ENCODE measurements around the gene TSC22D4. TPM values are rescaled to one million over a fixed set of nuclear protein-coding genes. Genes with fewer than 3 reads are reported as not detected.

Gene TSC22D4
- total RNA-seq, 2 experiments from 2014 or later, result 92.6 to 94.2 TPM

DNA sequence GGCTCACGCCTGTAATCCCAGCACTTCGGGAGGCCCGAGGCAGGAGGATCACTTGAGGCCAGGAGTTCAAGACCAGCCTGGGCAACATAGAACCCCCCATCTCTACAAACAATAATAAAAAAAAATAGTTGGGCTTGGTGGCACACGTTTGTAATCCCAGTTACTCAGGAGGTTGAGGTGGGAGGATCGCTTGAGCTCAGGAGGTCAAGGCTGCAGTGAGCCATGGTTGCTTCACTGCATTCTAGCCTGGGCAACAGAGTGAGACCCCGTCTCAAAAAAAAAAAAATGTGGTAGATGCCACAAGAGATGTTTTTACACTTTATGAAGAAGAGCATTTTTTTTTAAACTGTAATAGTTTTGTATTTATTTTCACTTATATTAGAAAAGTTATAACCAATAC is 17.5 kb upstream of the TSC22D4 start:
- no peaks in the 10 kb centered on the region for H3K27me3 Mint-ChIP-seq
- H3K27ac Mint-ChIP-seq, result no peak overlapping the region
- ATAC-seq, result no peak
- no peaks in the 10 kb centered on the region for H3K36me3 Mint-ChIP-seq (ENCODE audit: low read depth)
- POLR2A ChIA-PET, result interaction anchor here (0.6 kb wide), 1 partner anchor 71 kb away, joined by 3 read pairs; no protein-coding TSS in a partner anchor
- intact Hi-C loops (cut with micrococcal nuclease), result no loop called here
- TF ChIP-seq, protein P1, sequence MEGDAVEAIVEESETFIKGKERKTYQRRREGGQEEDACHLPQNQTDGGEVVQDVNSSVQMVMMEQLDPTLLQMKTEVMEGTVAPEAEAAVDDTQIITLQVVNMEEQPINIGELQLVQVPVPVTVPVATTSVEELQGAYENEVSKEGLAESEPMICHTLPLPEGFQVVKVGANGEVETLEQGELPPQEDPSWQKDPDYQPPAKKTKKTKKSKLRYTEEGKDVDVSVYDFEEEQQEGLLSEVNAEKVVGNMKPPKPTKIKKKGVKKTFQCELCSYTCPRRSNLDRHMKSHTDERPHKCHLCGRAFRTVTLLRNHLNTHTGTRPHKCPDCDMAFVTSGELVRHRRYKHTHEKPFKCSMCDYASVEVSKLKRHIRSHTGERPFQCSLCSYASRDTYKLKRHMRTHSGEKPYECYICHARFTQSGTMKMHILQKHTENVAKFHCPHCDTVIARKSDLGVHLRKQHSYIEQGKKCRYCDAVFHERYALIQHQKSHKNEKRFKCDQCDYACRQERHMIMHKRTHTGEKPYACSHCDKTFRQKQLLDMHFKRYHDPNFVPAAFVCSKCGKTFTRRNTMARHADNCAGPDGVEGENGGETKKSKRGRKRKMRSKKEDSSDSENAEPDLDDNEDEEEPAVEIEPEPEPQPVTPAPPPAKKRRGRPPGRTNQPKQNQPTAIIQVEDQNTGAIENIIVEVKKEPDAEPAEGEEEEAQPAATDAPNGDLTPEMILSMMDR (IDR thresholded peaks at IDR 0.05), result no peak
- CTCF ChIA-PET, result interaction anchor here (0.6 to 2.6 kb wide), 5 partner anchors 14 to 252 kb away, joined by 3 to 11 read pairs (median 4); no protein-coding TSS in a partner anchor
- no peaks in the 10 kb centered on the region for H3K9me3 Mint-ChIP-seq
- no peak overlapping the region for H3K4me3 Mint-ChIP-seq
- DNase-seq, result no peak
- peaks cover 8% of the 10 kb centered on the region for H3K4me1 Mint-ChIP-seq (ENCODE audit: low read depth)

DNA sequence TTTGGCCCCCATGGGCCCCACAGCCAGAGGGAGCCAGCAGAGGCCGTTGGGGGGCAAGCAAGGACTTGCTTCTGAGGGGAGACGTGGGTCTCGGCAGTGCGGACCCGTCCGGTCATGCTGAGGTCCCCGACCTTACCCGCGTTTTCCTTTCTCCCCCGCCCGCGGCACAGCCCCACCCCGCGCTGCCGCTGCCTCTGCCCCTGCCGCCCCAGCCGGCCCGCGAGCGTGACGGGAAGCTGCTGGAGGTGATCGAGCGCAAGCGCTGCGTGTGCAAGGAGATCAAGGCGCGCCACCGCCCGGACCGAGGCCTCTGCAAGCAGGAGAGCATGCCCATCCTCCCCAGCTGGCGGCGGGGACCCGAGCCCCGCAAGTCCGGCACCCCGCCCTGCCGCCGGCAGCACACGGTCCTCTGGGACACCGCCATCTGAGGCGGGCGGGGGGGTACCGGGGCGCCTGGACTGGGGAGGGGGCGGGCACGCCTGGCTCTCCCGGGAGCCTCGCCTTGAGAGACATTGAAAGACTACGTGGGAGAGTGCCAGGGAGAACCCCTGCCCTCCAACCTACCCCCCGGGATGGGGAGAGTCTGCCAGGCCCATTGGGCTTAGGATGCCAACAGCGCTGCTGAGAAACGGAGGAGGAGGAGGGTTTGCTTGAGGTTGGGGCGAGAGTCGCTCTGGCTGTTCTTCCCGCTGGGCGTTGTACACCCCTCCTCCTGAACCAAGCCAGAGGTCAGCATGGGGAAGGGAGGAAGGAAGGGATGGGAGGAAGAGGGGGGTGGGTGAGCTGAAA is 14.7 kb upstream of the TSC22D4 start:
- Mint-ChIP-seq H3K27me3 (no peaks in the 10 kb centered on the region), H3K4me1 (ENCODE audit: low read depth) (peaks cover 8% of the 10 kb centered on the region), H3K9me3 (no peaks in the 10 kb centered on the region), H3K27ac (no peak overlapping the region), H3K36me3 (ENCODE audit: low read depth) (no peaks in the 10 kb centered on the region), H3K4me3 (peak overlapping the region; percentile 61)
- DNase-seq (peak; percentile 76), ATAC-seq (peak; percentile 93)
- ChIA-PET CTCF (interaction anchor here (0.8 to 2.5 kb wide), 7 partner anchors 11 to 212 kb away, joined by 3 to 17 read pairs (median 4); no protein-coding TSS in a partner anchor), POLR2A (interaction anchor here (0.6 to 1.8 kb wide), 5 partner anchors 11 to 78 kb away, joined by 3 to 7 read pairs (median 4); no protein-coding TSS in a partner anchor)
- TF ChIP-seq, protein P1 (IDR thresholded peaks at IDR 0.05), result no peak
- intact Hi-C loops (cut with micrococcal nuclease), result no loop called here

DNA sequence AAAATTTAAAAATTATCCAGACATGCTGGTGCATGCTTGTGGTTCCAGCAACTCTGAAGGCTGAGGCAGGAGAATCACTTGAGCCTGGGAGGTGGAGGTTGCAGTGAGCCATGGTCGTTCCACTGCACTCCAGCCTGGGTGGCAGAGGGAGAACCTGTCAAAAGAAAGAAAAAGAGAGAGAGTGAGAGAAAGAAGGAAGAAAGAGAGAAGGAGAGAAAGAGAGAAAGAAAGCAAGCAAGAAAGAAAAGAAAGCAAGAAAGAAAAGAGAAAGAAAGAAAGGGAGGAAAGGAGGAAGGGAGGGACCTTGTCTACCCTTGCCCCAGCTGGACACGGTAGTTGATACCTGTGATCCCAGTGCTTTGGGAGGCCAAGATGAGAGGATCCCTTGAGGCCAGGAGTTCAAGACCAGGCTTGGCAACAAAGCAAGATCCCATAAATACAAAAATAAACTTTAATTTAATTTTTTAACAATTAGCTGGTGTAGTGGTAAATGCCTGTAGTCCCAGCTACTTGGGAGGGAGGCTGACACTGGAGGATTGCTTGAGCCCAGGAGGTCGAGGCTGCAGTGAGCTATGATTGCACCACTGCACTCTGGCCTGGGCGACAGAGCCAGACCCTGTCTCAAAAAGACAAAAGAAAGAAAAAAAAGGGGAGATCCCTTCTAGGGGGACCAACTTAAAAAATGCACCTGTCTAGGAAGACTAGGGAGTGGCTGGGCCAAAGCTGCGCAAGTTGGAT is 13.9 kb upstream of the TSC22D4 start:
- intact Hi-C loops (cut with micrococcal nuclease), result no loop called here
- Mint-ChIP-seq H3K4me1 (ENCODE audit: low read depth) (peaks cover 8% of the 10 kb centered on the region), H3K27me3 (no peaks in the 10 kb centered on the region), H3K36me3 (ENCODE audit: low read depth) (no peaks in the 10 kb centered on the region), H3K4me3 (peak overlapping the region; percentile 60), H3K9me3 (no peaks in the 10 kb centered on the region), H3K27ac (peak overlapping the region; percentile 5)
- ATAC-seq, result peak; percentile 14
- ChIA-PET CTCF (interaction anchor here (0.8 to 2.5 kb wide), 7 partner anchors 10 to 212 kb away, joined by 3 to 17 read pairs (median 4); no protein-coding TSS in a partner anchor), POLR2A (interaction anchor here (0.7 to 1.8 kb wide), 4 partner anchors 10 to 76 kb away, joined by 3 to 7 read pairs (median 4); no protein-coding TSS in a partner anchor)
- no peak for DNase-seq
- TF ChIP-seq, protein P1 (IDR thresholded peaks at IDR 0.05), result no peak

DNA sequence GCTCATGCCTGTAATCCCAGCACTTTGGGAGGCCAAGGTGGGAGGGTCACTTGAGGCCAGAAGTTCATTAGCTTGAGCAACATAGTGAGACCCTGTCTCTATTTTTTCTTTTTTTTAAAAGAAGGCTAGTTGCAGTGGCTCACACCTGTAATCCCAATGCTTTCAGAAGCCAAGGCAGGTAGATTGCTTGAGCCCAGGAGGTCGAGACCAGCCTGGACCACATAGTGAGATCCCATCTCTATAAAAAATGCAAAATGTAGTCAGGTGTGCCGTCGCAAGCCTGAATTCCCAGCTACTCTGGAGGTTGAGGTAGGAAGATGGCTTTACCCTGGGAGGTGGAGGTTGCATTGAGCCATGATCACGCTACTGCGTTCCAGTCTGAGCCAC is 12.2 kb upstream of the TSC22D4 start:
- Mint-ChIP-seq H3K4me3 (no peak overlapping the region), H3K36me3 (ENCODE audit: low read depth) (no peaks in the 10 kb centered on the region), H3K27ac (no peak overlapping the region), H3K27me3 (no peaks in the 10 kb centered on the region), H3K4me1 (ENCODE audit: low read depth) (peaks cover 8% of the 10 kb centered on the region), H3K9me3 (no peaks in the 10 kb centered on the region)
- ChIA-PET POLR2A (no interaction called here), CTCF (interaction anchor here (0.8 kb wide), 1 partner anchor 26 kb away, joined by 3 read pairs; no protein-coding TSS in a partner anchor)
- intact Hi-C loops (cut with micrococcal nuclease), result no loop called here
- TF ChIP-seq, protein P1 (IDR thresholded peaks at IDR 0.05), result no peak
- DNase-seq (no peak), ATAC-seq (no peak)

Measured in activated CD8-positive, alpha-beta T cell treated with anti-CD3 and anti-CD28 coated beads for 36 hours (primary cell).